ENCODE measurements around the gene SPOCK3. TPM values are rescaled to one million over a fixed set of nuclear protein-coding genes. Genes with fewer than 3 reads are reported as not detected.

SPOCK3 gene
- total and polyA plus RNA-seq, 5 experiments from 2014 or later, result not detected

DNA sequence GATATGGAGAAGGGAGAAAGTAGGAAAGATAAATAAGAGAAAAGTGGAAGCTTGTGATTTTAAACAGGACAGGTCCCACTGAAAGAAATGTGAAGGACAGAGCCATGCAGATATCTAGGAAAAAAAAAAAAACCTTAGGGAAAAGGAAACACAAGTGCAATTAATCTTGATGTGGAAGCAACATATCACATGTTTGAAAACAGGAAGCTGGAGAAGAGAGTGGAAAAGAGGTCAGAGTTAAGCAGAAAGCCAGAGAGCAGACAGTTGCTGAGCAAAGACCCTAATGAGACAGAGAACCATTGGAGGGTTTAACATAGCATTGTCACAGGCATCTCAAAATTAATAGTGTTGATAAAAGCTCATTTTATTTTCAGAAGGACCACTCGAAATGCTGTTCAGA lies 89.7 kb downstream of the SPOCK3 start:
- Mint-ChIP-seq H3K27ac (no peak overlapping the region), H3K4me3 (no peak overlapping the region), H3K27me3 (no peaks in the 10 kb centered on the region), H3K9me3 (peaks cover 0 to 31% (median 5%) of the 10 kb centered on the region in 9 donors), H3K36me3 (no peaks in the 10 kb centered on the region), H3K4me1 (no peaks in the 10 kb centered on the region)
- POLR2A ChIA-PET, result no interaction called here
- ATAC-seq (no peak), DNase-seq (no peak)

- H3K36me3 Mint-ChIP-seq, result no peaks in the 10 kb centered on the region
- no peaks in the 10 kb centered on the region for H3K27me3 Mint-ChIP-seq
- no peak overlapping the region for H3K4me3 Mint-ChIP-seq
- peaks cover 0 to 31% (median 5%) of the 10 kb centered on the region in 9 donors for H3K9me3 Mint-ChIP-seq
- POLR2A ChIA-PET, result no interaction called here
- DNase-seq (no peak), ATAC-seq (no peak)
- H3K27ac Mint-ChIP-seq, result no peak overlapping the region
- H3K4me1 Mint-ChIP-seq, result no peaks in the 10 kb centered on the region
These were observed 91.3 kb downstream of the SPOCK3 start for GRCh38 chr4:167143018-167143417.

DNA sequence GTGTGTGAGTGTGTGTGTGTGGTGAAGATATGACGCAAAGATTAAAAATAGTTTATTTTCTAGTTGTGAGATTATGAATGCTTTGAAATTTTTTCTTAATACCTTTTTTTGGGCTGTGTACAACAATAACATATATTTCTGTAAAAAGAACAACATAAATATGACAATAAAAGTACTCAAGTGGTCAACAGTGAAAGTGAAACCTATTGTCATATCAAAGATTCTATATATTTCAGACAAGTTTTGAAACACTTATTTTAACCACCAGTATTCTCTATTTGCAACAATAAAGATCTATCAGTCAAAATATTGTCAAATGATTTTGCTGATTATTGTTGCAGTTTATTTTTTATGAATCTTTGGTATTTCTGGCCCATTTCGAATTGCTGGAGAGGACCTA lies 98.0 kb downstream of the SPOCK3 start:
- no peak overlapping the region for H3K27ac Mint-ChIP-seq
- no peaks in the 10 kb centered on the region for H3K4me1 Mint-ChIP-seq
- POLR2A ChIA-PET, result no interaction called here
- H3K4me3 Mint-ChIP-seq, result no peak overlapping the region
- no peaks in the 10 kb centered on the region for H3K36me3 Mint-ChIP-seq
- no peaks in the 10 kb centered on the region for H3K27me3 Mint-ChIP-seq
- DNase-seq, result no peak
- ATAC-seq, result no peak
- H3K9me3 Mint-ChIP-seq, result peaks cover 0 to 9% (median 0%) of the 10 kb centered on the region in 9 donors

GRCh38 chr4:167129146-167129545 lies 105.1 kb downstream of the SPOCK3 start:
- H3K4me3 Mint-ChIP-seq, result no peak overlapping the region
- peaks cover 0 to 19% (median 5%) of the 10 kb centered on the region in 9 donors for H3K9me3 Mint-ChIP-seq
- ATAC-seq (no peak), DNase-seq (no peak)
- H3K4me1 Mint-ChIP-seq, result no peaks in the 10 kb centered on the region
- H3K27me3 Mint-ChIP-seq, result no peaks in the 10 kb centered on the region
- POLR2A ChIA-PET, result no interaction called here
- no peaks in the 10 kb centered on the region for H3K36me3 Mint-ChIP-seq
- no peak overlapping the region for H3K27ac Mint-ChIP-seq

DNA sequence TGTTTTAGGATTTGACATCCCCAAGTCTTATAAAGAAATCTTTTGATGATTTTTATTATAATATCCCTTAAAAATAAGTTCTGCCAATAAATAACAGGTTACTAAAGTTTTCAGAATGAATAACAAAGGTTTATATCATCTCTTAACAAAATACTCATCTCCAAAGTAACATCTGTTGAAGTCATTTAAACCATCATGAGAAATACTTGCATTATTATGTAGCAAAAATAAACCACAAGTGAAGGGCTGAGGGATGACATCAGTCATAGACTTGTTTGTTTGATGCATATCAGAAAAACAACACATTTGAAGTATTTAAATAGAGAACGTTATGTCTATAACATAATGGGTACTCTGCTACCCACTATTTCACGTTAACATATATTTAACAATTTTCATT lies 114.9 kb downstream of the SPOCK3 start:
- POLR2A ChIA-PET, result no interaction called here
- no peak for ATAC-seq
- Mint-ChIP-seq H3K4me3 (no peak overlapping the region), H3K27ac (no peak overlapping the region), H3K27me3 (no peaks in the 10 kb centered on the region), H3K4me1 (no peaks in the 10 kb centered on the region), H3K9me3 (peaks cover 0 to 5% (median 2%) of the 10 kb centered on the region in 9 donors), H3K36me3 (no peaks in the 10 kb centered on the region)
- DNase-seq, result no peak

GRCh38 chr4:167117273-167117672 lies 117.0 kb downstream of the SPOCK3 start:
- Mint-ChIP-seq H3K27me3 (no peaks in the 10 kb centered on the region), H3K27ac (no peak overlapping the region), H3K9me3 (peaks cover 0 to 3% (median 0%) of the 10 kb centered on the region in 9 donors), H3K4me3 (no peak overlapping the region), H3K4me1 (no peaks in the 10 kb centered on the region), H3K36me3 (no peaks in the 10 kb centered on the region)
- no peak for ATAC-seq
- POLR2A ChIA-PET, result no interaction called here
- DNase-seq, result no peak

- no peak overlapping the region for H3K27ac Mint-ChIP-seq
- peaks cover 0 to 10% (median 0%) of the 10 kb centered on the region in 9 donors for H3K9me3 Mint-ChIP-seq
- DNase-seq (no peak), ATAC-seq (no peak)
- H3K4me3 Mint-ChIP-seq, result no peak overlapping the region
- no peaks in the 10 kb centered on the region for H3K4me1 Mint-ChIP-seq
- H3K36me3 Mint-ChIP-seq, result no peaks in the 10 kb centered on the region
- POLR2A ChIA-PET, result no interaction called here
- H3K27me3 Mint-ChIP-seq, result no peaks in the 10 kb centered on the region
These were observed 119.8 kb downstream of the SPOCK3 start for GRCh38 chr4:167114416-167114971.

- H3K9me3 Mint-ChIP-seq, result peaks cover 0 to 21% (median 0%) of the 10 kb centered on the region in 9 donors
- no peak overlapping the region for H3K27ac Mint-ChIP-seq
- DNase-seq, result no peak
- POLR2A ChIA-PET, result no interaction called here
- H3K36me3 Mint-ChIP-seq, result no peaks in the 10 kb centered on the region
- no peak for ATAC-seq
- H3K4me1 Mint-ChIP-seq, result no peaks in the 10 kb centered on the region
- no peaks in the 10 kb centered on the region for H3K27me3 Mint-ChIP-seq
- no peak overlapping the region for H3K4me3 Mint-ChIP-seq
These were observed 122.7 kb downstream of the SPOCK3 start for GRCh38 chr4:167111622-167112021.

DNA sequence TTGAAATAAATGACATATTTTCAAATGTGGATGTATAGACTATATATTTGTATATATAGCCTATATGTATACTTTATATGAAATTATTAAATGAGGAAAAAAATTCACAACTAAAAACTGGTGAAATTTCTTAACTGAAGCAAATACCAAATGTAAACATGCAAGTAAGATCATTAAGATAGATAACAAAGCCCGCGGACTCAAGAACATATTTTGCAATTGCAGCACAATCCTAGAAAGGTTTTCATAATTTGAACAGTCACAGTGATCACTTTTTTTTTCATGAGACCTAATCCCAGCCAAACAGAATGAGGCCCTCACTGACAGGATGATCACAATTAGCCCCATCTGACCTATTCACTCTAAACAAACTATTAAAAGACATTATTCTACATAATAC lies 123.2 kb downstream of the SPOCK3 start:
- POLR2A ChIA-PET, result no interaction called here
- H3K27ac Mint-ChIP-seq, result no peak overlapping the region
- peaks cover 0 to 26% (median 2%) of the 10 kb centered on the region in 9 donors for H3K9me3 Mint-ChIP-seq
- DNase-seq, result no peak
- H3K36me3 Mint-ChIP-seq, result no peaks in the 10 kb centered on the region
- no peaks in the 10 kb centered on the region for H3K4me1 Mint-ChIP-seq
- no peaks in the 10 kb centered on the region for H3K27me3 Mint-ChIP-seq
- H3K4me3 Mint-ChIP-seq, result no peak overlapping the region
- no peak for ATAC-seq

DNA sequence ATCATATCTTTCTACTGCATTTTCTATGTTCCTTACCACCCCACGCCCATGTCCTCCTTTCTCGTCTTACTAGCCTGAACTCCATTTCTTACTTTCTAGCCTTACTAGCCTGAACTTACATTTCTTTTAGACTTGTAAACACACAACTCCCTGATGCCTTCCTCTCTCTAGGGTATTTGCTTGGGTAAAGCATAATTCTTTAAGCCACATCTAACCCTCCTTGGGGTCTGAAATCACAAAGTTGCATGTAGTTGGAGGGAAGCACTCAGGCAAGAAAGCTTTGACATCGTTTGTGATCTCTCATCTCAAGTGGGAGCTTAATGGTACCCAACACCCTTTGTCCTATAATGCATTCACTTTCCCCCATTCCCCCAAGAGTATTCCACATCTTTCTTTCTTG lies 124.4 kb downstream of the SPOCK3 start:
- H3K27me3 Mint-ChIP-seq, result no peaks in the 10 kb centered on the region

DNA sequence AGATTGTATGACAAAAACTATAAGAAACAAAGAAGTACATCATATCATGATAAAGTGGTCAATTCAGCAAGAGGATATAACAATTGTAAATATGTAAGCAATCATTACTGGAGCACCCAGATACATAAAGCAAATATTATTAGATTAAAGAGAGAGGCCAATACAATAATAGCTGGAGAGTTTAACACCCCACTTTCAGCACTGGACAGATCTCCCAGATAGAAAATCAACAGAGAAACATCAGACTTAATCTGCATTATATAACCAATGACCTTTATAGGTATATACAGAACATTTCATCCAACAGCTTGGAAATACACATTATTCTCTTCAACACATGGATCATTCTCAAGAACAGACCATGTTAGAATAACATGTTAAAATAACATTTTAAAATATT lies 128.4 kb downstream of the SPOCK3 start:
- H3K27ac Mint-ChIP-seq, result no peak overlapping the region
- no peaks in the 10 kb centered on the region for H3K36me3 Mint-ChIP-seq
- no peaks in the 10 kb centered on the region for H3K27me3 Mint-ChIP-seq
- no peaks in the 10 kb centered on the region for H3K4me1 Mint-ChIP-seq
- DNase-seq, result no peak
- H3K4me3 Mint-ChIP-seq, result no peak overlapping the region
- no peak for ATAC-seq
- peaks cover 0 to 47% (median 15%) of the 10 kb centered on the region in 9 donors for H3K9me3 Mint-ChIP-seq
- POLR2A ChIA-PET, result no interaction called here

More for the DNA sequence above, 124.4 kb downstream of the SPOCK3 start:
- Mint-ChIP-seq H3K9me3 (peaks cover 0 to 36% (median 5%) of the 10 kb centered on the region in 9 donors), H3K4me1 (no peaks in the 10 kb centered on the region), H3K4me3 (no peak overlapping the region), H3K27ac (no peak overlapping the region), H3K36me3 (no peaks in the 10 kb centered on the region)
- DNase-seq (peak in 2 of 10 donors; percentile 18 to 19), ATAC-seq (peak in 1 of 2 donors; percentile 25)
- POLR2A ChIA-PET, result no interaction called here

GRCh38 chr4:167102475-167102874 lies 131.8 kb downstream of the SPOCK3 start:
- POLR2A ChIA-PET, result no interaction called here
- DNase-seq (no peak), ATAC-seq (no peak)
- H3K27ac Mint-ChIP-seq, result no peak overlapping the region
- H3K4me3 Mint-ChIP-seq, result no peak overlapping the region
- H3K9me3 Mint-ChIP-seq, result peaks cover 1 to 37% (median 13%) of the 10 kb centered on the region in 9 donors
- H3K27me3 Mint-ChIP-seq, result no peaks in the 10 kb centered on the region
- H3K36me3 Mint-ChIP-seq, result no peaks in the 10 kb centered on the region
- no peaks in the 10 kb centered on the region for H3K4me1 Mint-ChIP-seq

DNA sequence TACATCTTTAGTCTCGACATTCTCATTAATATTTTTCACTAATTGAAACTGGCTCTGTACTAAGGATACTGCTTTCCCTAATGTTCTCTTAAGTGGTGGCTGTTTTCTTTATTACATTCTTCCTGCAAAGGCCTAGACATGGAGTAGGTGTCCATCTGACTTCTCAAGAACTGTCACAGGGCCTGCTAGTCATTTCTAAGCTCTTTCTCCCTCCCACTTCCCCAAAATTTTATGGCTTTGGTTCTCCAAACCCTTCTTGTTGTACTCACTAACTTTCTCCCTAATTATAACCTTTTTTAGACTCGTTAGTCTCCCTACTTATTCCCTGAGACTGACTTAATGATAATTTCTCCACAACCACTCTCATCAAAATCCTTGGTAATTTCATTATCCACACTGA lies 133.3 kb downstream of the SPOCK3 start:
- DNase-seq (no peak), ATAC-seq (no peak)
- Mint-ChIP-seq H3K36me3 (no peaks in the 10 kb centered on the region), H3K4me1 (no peaks in the 10 kb centered on the region), H3K9me3 (peaks cover 1 to 24% (median 13%) of the 10 kb centered on the region in 9 donors), H3K4me3 (no peak overlapping the region), H3K27ac (no peak overlapping the region), H3K27me3 (no peaks in the 10 kb centered on the region)
- POLR2A ChIA-PET, result no interaction called here

- DNase-seq (no peak), ATAC-seq (no peak)
- POLR2A ChIA-PET, result no interaction called here
- Mint-ChIP-seq H3K4me1 (no peaks in the 10 kb centered on the region), H3K27ac (no peak overlapping the region), H3K27me3 (no peaks in the 10 kb centered on the region), H3K36me3 (no peaks in the 10 kb centered on the region), H3K4me3 (no peak overlapping the region), H3K9me3 (peaks cover 2 to 19% (median 10%) of the 10 kb centered on the region in 9 donors)
These were observed 134.2 kb downstream of the SPOCK3 start for GRCh38 chr4:167100120-167100519.
